Thyroid gland (tissue), 4 donors: ENCODE results near the gene TENM3. TPM values are rescaled to one million over a fixed set of nuclear protein-coding genes. Genes with fewer than 3 reads are reported as not detected.
A peak's percentile ranks its signal among the peaks of the same experiment; 100 is the strongest.

ENCODE experiments used
- DNase-seq, 2 donors: peaks; one replicate each; pipeline ENCODE4 v3.0.0-alpha.2; 2019
- H3K27ac ChIP-seq, 3 donors: fragments of 200-600 bp; sonication (generic); 1 replicate in 2 of 3; 2 replicates in 1 of 3; pipeline ENCODE4 v1.5.1; 2016 to 2019; ENCODE audit warnings: mild to moderate bottlenecking in 1 of 3, moderate library complexity in 1 of 3
- H3K27me3 ChIP-seq: fragments of 200-600 bp; sonication (generic); one replicate; pipeline ENCODE4 v1.5.1; 2019
- H3K36me3 ChIP-seq, 2 donors: fragments of 200-600 bp; sonication (generic); one replicate each; pipeline ENCODE4 v1.5.1; 2016 to 2019
- H3K4me1 ChIP-seq, 2 donors: fragments of 200-600 bp; sonication (generic); one replicate each; pipeline ENCODE4 v1.5.1; 2017 to 2019
- H3K4me3 ChIP-seq, 3 donors: fragments of 200-600 bp; sonication (generic); replicated peaks in 1 of 3; 1 replicate in 2 of 3; 2 replicates in 1 of 3; pipeline ENCODE4 v1.5.1; 2016; ENCODE audit warnings: mild to moderate bottlenecking in 1 of 3
- H3K9me3 ChIP-seq: fragments of 200-600 bp; sonication (generic); one replicate; pipeline ENCODE4 v1.5.1; 2017
- POLR2A ChIP-seq, 2 donors: fragments of 450-650 bp; IDR thresholded peaks; one replicate each; pipeline ENCODE4 v1.6.1; 2017; ENCODE audit warnings: antibody characterized with exemption in 2 of 2, mild to moderate bottlenecking in 2 of 2, moderate library complexity in 1 of 2
- WGBS, 2 donors: methylation state at CpG; one replicate each; pipeline ENCODE4 v1.1.5; 2017; 5-methylcytosine and 5-hydroxymethylcytosine counted together
- intact Hi-C: fragments of 100-400 bp; cut with DNase I; formaldehyde crosslinking; loops from one replicate; pipeline ENCODE4 v1.15.1; 2023
- total RNA-seq, 4 donors: library from RNA; depleted of rRNA; stranded (reverse); fragments of >200 nt; gene quantifications; one replicate each; pipeline ENCODE4 v1.2.3, GENCODE V29; 2016
- TF ChIP-seq, protein P1 (sequence below), 6 experiments: fragments of 200-600 bp in 3 of 6; fragments of 450-650 bp in 3 of 6; sonication (generic) in 3 of 6; IDR thresholded peaks; one replicate each; pipeline ENCODE4 v1.5.1; 2016 to 2019; ENCODE audit warnings: antibody characterized with exemption in 6 of 6, mild to moderate bottlenecking in 2 of 6, inconsistent platforms in 1 of 6, moderate library complexity in 1 of 6

The TENM3 gene
- total RNA-seq, 4 donors from 2014 or later, result 41.8 to 82.2 (median 68.1) TPM

- TF ChIP-seq, protein P1, sequence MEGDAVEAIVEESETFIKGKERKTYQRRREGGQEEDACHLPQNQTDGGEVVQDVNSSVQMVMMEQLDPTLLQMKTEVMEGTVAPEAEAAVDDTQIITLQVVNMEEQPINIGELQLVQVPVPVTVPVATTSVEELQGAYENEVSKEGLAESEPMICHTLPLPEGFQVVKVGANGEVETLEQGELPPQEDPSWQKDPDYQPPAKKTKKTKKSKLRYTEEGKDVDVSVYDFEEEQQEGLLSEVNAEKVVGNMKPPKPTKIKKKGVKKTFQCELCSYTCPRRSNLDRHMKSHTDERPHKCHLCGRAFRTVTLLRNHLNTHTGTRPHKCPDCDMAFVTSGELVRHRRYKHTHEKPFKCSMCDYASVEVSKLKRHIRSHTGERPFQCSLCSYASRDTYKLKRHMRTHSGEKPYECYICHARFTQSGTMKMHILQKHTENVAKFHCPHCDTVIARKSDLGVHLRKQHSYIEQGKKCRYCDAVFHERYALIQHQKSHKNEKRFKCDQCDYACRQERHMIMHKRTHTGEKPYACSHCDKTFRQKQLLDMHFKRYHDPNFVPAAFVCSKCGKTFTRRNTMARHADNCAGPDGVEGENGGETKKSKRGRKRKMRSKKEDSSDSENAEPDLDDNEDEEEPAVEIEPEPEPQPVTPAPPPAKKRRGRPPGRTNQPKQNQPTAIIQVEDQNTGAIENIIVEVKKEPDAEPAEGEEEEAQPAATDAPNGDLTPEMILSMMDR (IDR thresholded peaks at IDR 0.05), result no peak
- no peak for TF ChIP-seq POLR2A (IDR thresholded peaks at IDR 0.05)
- intact Hi-C loops, result no loop called here
- Histone ChIP-seq H3K4me1 (peaks cover 2 to 5% of the 10 kb centered on the region in 2 donors), H3K36me3 (no peaks in the 10 kb centered on the region), H3K9me3 (no peaks in the 10 kb centered on the region), H3K27ac (no peak overlapping the region), H3K27me3 (no peaks in the 10 kb centered on the region), H3K4me3 (no peak overlapping the region)
- no peak for DNase-seq
- 88 to 94% methylated on average over 10 to 16 of the region's 22 CpGs for WGBS, 2 donors
These were observed 575.9 kb downstream of the TENM3 start for GRCh38 chr4:182818926-182819730.

DNA sequence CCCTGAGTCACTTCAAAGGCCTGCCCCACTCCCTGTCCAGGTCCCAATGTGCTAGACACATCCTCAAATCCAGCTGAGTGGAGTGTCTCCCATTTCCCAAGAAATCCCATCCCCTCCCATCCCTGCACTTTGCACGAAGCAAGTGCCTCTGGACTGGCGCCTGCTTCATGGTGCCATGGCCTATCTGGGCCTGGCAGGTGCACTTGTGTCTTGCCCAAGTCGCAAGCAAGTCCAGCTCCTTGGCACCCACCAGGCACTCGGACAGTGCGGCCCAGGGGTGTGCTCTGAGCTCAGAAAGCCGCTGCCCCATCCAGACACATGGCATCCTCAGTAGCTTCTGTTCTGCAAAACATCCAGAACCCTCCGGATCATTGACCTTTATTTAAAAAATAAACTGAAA, 576.5 kb downstream of the TENM3 start:
- TF ChIP-seq POLR2A (IDR thresholded peaks at IDR 0.05), result no peak
- TF ChIP-seq, protein P1 (IDR thresholded peaks at IDR 0.05), result no peak
- 82 to 90% methylated on average over 7 of the region's 7 CpGs for WGBS, 2 donors
- intact Hi-C loops, result no loop called here
- Histone ChIP-seq H3K9me3 (no peaks in the 10 kb centered on the region), H3K4me1 (peaks cover 2 to 5% of the 10 kb centered on the region in 2 donors), H3K4me3 (no peak overlapping the region), H3K27ac (no peak overlapping the region), H3K27me3 (no peaks in the 10 kb centered on the region), H3K36me3 (no peaks in the 10 kb centered on the region)
- peak in 1 of 2 donors; percentile 18 for DNase-seq

- intact Hi-C loops, result no loop called here
- Histone ChIP-seq H3K9me3 (no peaks in the 10 kb centered on the region), H3K27me3 (no peaks in the 10 kb centered on the region), H3K27ac (no peak overlapping the region), H3K4me1 (peaks cover 2 to 18% of the 10 kb centered on the region in 2 donors), H3K4me3 (no peak overlapping the region), H3K36me3 (no peaks in the 10 kb centered on the region)
- DNase-seq, result no peak
- 93 to 95% methylated on average over 11 of the region's 11 CpGs for WGBS, 2 donors
- TF ChIP-seq, protein P1 (IDR thresholded peaks at IDR 0.05), result no peak
- no peak for TF ChIP-seq POLR2A (IDR thresholded peaks at IDR 0.05)
These were observed 579.4 kb downstream of the TENM3 start for GRCh38 chr4:182822554-182822953.

GRCh38 chr4:182823576-182823975, 580.4 kb downstream of the TENM3 start:
- no peak for DNase-seq
- TF ChIP-seq, protein P1 (IDR thresholded peaks at IDR 0.05), result no peak
- H3K36me3 ChIP-seq, result no peaks in the 10 kb centered on the region
- H3K4me1 ChIP-seq, result peaks cover 2 to 18% of the 10 kb centered on the region in 2 donors
- H3K27me3 ChIP-seq, result no peaks in the 10 kb centered on the region
- WGBS, 2 donors, result 54 to 65% methylated on average over 1 of the region's 1 CpG
- intact Hi-C loops, result no loop called here
- no peaks in the 10 kb centered on the region for H3K9me3 ChIP-seq
- H3K27ac ChIP-seq, result no peak overlapping the region
- H3K4me3 ChIP-seq, result no peak overlapping the region

DNA sequence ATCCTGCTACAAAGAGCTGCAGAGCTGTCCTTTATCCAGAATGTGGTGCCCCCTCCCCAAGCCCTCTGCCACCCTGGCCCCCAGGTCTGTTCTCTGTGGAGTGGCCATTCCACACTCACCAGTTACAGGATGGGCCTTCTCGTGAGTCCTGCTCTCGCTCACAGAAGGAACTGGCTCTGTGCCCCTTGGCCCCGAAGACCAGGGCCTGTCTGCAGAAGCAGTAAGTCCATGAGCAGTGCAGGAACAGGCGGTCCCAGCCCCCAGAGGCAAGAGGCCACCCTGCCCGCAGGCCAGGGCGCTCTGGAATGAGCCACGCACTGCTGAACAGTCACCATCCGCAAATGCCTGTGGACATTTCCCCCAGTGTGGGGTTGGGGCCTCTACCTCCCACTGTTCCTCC, 581.8 kb downstream of the TENM3 start:
- H3K27me3 ChIP-seq, result no peaks in the 10 kb centered on the region
- no peaks in the 10 kb centered on the region for H3K9me3 ChIP-seq
- peak; percentile 70 to 72 for DNase-seq
- H3K4me1 ChIP-seq, result peaks cover 2 to 19% of the 10 kb centered on the region in 2 donors
- WGBS, 2 donors, result 51 to 70% methylated on average over 3 to 8 of the region's 8 CpGs
- intact Hi-C loops, result no loop called here
- no peak overlapping the region for H3K4me3 ChIP-seq
- TF ChIP-seq, protein P1 (IDR thresholded peaks at IDR 0.05), result no peak
- TF ChIP-seq POLR2A (IDR thresholded peaks at IDR 0.05), result no peak
- no peak overlapping the region for H3K27ac ChIP-seq
- no peaks in the 10 kb centered on the region for H3K36me3 ChIP-seq
